PC-9 (cell line): Measurements from ENCODE around the gene GABPB2.

Source experiments
- EZH2 ChIP-seq: fragments of 200-600 bp; sonication (generic); IDR thresholded peaks from 2 replicates; pipeline ENCODE4 v1.8.0; 2017; ENCODE audit warnings: antibody characterized with exemption, low read depth
- TF ChIP-seq, protein P1 (sequence below): fragments of 200-600 bp; sonication (generic); conservative IDR thresholded peaks from 2 replicates; pipeline ENCODE4 v1.6.1; 2017; ENCODE audit warnings: mixed run types, antibody characterized with exemption, mild to moderate bottlenecking, moderate library complexity

DNA sequence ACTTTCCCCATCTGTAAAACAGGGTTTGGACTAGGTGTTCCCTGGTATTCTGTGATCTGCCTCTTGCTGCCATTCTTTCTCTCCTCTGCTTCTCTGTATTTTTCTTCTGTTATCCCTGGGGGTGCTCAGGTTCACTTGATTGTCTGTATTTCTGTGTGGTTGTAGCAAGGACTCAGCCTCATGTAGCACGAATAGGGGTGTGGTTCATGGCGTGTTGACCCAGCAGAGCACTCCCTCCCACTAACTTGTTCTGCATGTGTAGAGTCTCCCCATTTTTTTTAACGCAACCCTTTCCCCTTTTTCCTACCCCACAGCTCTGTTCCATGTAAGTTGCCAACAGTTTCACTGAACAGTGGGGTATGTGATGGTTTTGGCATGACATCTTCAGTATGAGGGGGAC is 35.4 kb upstream of the GABPB2 start:
- TF ChIP-seq, protein P1, sequence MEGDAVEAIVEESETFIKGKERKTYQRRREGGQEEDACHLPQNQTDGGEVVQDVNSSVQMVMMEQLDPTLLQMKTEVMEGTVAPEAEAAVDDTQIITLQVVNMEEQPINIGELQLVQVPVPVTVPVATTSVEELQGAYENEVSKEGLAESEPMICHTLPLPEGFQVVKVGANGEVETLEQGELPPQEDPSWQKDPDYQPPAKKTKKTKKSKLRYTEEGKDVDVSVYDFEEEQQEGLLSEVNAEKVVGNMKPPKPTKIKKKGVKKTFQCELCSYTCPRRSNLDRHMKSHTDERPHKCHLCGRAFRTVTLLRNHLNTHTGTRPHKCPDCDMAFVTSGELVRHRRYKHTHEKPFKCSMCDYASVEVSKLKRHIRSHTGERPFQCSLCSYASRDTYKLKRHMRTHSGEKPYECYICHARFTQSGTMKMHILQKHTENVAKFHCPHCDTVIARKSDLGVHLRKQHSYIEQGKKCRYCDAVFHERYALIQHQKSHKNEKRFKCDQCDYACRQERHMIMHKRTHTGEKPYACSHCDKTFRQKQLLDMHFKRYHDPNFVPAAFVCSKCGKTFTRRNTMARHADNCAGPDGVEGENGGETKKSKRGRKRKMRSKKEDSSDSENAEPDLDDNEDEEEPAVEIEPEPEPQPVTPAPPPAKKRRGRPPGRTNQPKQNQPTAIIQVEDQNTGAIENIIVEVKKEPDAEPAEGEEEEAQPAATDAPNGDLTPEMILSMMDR, result no peak
- no peak for TF ChIP-seq EZH2
